ENCODE measurements around the gene MNAT1. TPM values are rescaled to one million over a fixed set of nuclear protein-coding genes. Genes with fewer than 3 reads are reported as not detected.
A peak's percentile ranks its signal among the peaks of the same experiment; 100 is the strongest.

Gene MNAT1
- total RNA-seq, 1 donor from 2014 or later, result 54.1 TPM

DNA sequence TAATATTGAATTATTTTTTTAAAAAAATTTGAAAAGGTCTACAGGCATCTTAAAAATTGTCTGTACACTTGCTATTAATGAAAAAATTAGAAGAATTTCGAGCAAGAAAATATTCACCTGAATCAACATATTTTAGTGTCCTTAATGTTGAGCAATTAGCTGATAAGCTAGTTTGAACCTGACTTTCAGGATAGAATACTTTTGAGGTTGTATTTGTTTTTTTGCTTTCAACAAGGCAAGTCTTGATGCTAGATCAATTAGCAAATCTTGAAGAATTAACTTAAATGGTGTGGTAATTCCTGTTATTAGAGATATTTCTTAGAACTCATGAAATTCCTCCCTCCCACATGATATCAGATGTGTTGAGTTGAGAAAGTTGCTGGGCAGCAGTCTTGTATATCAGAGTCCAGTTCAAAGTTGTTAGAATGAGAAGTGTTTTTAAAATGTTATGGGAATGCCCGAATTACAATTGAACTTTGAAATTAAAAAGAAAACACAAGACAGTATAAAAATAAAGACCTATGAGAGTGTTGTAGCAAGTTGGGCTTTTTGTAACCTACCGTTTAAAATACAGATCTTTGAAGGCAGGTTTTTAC, 127.1 kb downstream of the MNAT1 start:
- Mint-ChIP-seq H3K27ac (peak overlapping the region; percentile 72), H3K27me3 (no peaks in the 10 kb centered on the region), H3K36me3 (ENCODE audit: insufficient read depth) (peaks cover 15% of the 10 kb centered on the region), H3K4me3 (ENCODE audit: low read depth) (no peak overlapping the region), H3K4me1 (ENCODE audit: low read depth) (peaks cover 14% of the 10 kb centered on the region), H3K9me3 (ENCODE audit: low read depth) (peaks cover 7% of the 10 kb centered on the region)
- TF ChIP-seq, protein P1, sequence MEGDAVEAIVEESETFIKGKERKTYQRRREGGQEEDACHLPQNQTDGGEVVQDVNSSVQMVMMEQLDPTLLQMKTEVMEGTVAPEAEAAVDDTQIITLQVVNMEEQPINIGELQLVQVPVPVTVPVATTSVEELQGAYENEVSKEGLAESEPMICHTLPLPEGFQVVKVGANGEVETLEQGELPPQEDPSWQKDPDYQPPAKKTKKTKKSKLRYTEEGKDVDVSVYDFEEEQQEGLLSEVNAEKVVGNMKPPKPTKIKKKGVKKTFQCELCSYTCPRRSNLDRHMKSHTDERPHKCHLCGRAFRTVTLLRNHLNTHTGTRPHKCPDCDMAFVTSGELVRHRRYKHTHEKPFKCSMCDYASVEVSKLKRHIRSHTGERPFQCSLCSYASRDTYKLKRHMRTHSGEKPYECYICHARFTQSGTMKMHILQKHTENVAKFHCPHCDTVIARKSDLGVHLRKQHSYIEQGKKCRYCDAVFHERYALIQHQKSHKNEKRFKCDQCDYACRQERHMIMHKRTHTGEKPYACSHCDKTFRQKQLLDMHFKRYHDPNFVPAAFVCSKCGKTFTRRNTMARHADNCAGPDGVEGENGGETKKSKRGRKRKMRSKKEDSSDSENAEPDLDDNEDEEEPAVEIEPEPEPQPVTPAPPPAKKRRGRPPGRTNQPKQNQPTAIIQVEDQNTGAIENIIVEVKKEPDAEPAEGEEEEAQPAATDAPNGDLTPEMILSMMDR (IDR thresholded peaks at IDR 0.05; ENCODE audit: unreplicated experiment), result no peak
- DNase-seq (ENCODE audit: low spot score, unreplicated experiment), result no peak

DNA sequence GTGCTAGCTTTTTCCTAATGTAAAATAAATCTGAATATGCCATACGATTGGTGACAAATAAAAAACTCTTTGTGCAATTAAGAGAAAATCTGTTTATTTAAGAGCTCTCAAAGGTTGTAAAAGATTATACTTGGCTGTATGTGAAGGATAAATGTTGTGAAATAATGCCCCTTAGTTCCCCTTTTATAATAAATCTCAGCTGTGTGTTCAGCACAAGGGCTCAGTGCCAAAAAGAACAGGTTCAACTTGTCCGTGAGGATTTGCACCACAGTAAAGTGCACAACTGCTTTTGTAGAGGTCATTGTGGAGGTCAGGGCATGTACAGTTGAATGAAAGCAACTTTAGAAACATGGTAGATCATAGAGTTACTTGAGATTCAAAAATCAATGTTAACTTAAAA, 127.7 kb downstream of the MNAT1 start:
- Mint-ChIP-seq H3K27me3 (no peaks in the 10 kb centered on the region), H3K27ac (peak overlapping the region; percentile 21), H3K4me3 (ENCODE audit: low read depth) (no peak overlapping the region), H3K9me3 (ENCODE audit: low read depth) (peaks cover 3% of the 10 kb centered on the region), H3K4me1 (ENCODE audit: low read depth) (peaks cover 14% of the 10 kb centered on the region), H3K36me3 (ENCODE audit: insufficient read depth) (peaks cover 10% of the 10 kb centered on the region)
- TF ChIP-seq, protein P1 (IDR thresholded peaks at IDR 0.05; ENCODE audit: unreplicated experiment), result no peak
- no peak for DNase-seq (ENCODE audit: low spot score, unreplicated experiment)

DNA sequence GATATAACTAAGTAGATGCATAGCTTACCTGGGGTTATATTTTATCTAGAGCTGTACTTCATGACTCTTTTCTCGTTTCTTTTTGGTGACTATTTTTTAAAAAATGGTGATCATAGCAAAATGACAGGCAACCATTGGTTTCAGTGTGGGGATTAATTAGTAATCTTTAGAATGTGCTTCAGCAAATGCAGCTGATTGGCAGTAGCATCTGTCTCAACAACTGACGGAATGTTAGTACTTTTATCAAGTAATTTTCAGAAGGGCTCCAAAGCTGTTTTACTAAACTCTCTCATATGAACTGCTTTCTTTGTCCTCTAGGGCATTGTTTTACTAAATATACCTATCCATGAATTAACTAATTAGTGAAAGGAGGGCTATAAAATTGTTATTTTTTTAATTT, 128.7 kb downstream of the MNAT1 start:
- H3K4me3 Mint-ChIP-seq (ENCODE audit: low read depth), result no peak overlapping the region
- H3K4me1 Mint-ChIP-seq (ENCODE audit: low read depth), result peaks cover 14% of the 10 kb centered on the region
- no peak for DNase-seq (ENCODE audit: low spot score, unreplicated experiment)
- no peak overlapping the region for H3K27ac Mint-ChIP-seq
- peaks cover 2% of the 10 kb centered on the region for H3K36me3 Mint-ChIP-seq (ENCODE audit: insufficient read depth)
- H3K9me3 Mint-ChIP-seq (ENCODE audit: low read depth), result no peaks in the 10 kb centered on the region
- TF ChIP-seq, protein P1 (IDR thresholded peaks at IDR 0.05; ENCODE audit: unreplicated experiment), result no peak
- H3K27me3 Mint-ChIP-seq, result no peaks in the 10 kb centered on the region

GRCh38 chr14:60865378-60866127, 131.0 kb downstream of the MNAT1 start:
- Mint-ChIP-seq H3K27me3 (no peaks in the 10 kb centered on the region), H3K4me1 (ENCODE audit: low read depth) (peaks cover 14% of the 10 kb centered on the region), H3K4me3 (ENCODE audit: low read depth) (no peak overlapping the region), H3K36me3 (ENCODE audit: insufficient read depth) (no peaks in the 10 kb centered on the region), H3K27ac (no peak overlapping the region), H3K9me3 (ENCODE audit: low read depth) (no peaks in the 10 kb centered on the region)
- TF ChIP-seq, protein P1 (IDR thresholded peaks at IDR 0.05; ENCODE audit: unreplicated experiment), result no peak
- no peak for DNase-seq (ENCODE audit: low spot score, unreplicated experiment)

GRCh38 chr14:60867503-60868172, 133.1 kb downstream of the MNAT1 start:
- H3K27ac Mint-ChIP-seq, result no peak overlapping the region
- TF ChIP-seq, protein P1 (IDR thresholded peaks at IDR 0.05; ENCODE audit: unreplicated experiment), result no peak
- DNase-seq (ENCODE audit: low spot score, unreplicated experiment), result no peak
- no peaks in the 10 kb centered on the region for H3K36me3 Mint-ChIP-seq (ENCODE audit: insufficient read depth)
- H3K27me3 Mint-ChIP-seq, result no peaks in the 10 kb centered on the region
- no peaks in the 10 kb centered on the region for H3K9me3 Mint-ChIP-seq (ENCODE audit: low read depth)
- peaks cover 6% of the 10 kb centered on the region for H3K4me1 Mint-ChIP-seq (ENCODE audit: low read depth)
- no peak overlapping the region for H3K4me3 Mint-ChIP-seq (ENCODE audit: low read depth)

Data from progenitor cell of endocrine pancreas (in vitro differentiated cells).